WTC11 (cell line): Measurements from ENCODE around the gene ZNF668.

ENCODE experiments used
- ATF3 ChIP-seq: sonication (generic); formaldehyde crosslinking; conservative IDR thresholded peaks from 2 replicates; pipeline ENCODE4 v1.8.1; 2022; ENCODE audit warnings: mild to moderate bottlenecking, missing genetic modification reagents
- ATF6 ChIP-seq: sonication (generic); formaldehyde crosslinking; IDR thresholded peaks from 2 replicates; pipeline ENCODE4 v1.8.1; 2023; ENCODE audit warnings: mild to moderate bottlenecking, missing genetic modification reagents
- CTCF ChIP-seq: fragments of 200-600 bp; IDR thresholded peaks from 2 replicates; pipeline ENCODE4 v1.8.0; 2022; ENCODE audit warnings: antibody characterized with exemption
- GABPB1 ChIP-seq: sonication (generic); formaldehyde crosslinking; IDR thresholded peaks from 2 replicates; pipeline ENCODE4 v1.8.1; 2023; ENCODE audit warnings: mild to moderate bottlenecking, missing genetic modification reagents
- HMGXB4 ChIP-seq: sonication (generic); formaldehyde crosslinking; IDR thresholded peaks from 2 replicates; pipeline ENCODE4 v1.8.1; 2023; ENCODE audit warnings: mild to moderate bottlenecking, moderate library complexity, missing genetic modification reagents
- MAX ChIP-seq: sonication (generic); formaldehyde crosslinking; IDR thresholded peaks from 2 replicates; pipeline ENCODE4 v1.8.0; 2022; ENCODE audit warnings: mild to moderate bottlenecking, missing genetic modification reagents
- NFYB ChIP-seq: sonication (generic); formaldehyde crosslinking; conservative IDR thresholded peaks from 2 replicates; pipeline ENCODE4 v1.8.0; 2022; ENCODE audit warnings: low read depth, missing genetic modification reagents
- USF2 ChIP-seq: sonication (generic); formaldehyde crosslinking; IDR thresholded peaks from 2 replicates; pipeline ENCODE4 v1.8.1; 2023; ENCODE audit warnings: mild to moderate bottlenecking, missing genetic modification reagents, moderate library complexity
- ZNF232 ChIP-seq: sonication (generic); formaldehyde crosslinking; IDR thresholded peaks from 2 replicates; pipeline ENCODE4 v1.8.0; 2022; ENCODE audit warnings: mild to moderate bottlenecking, missing genetic modification reagents

GRCh38 chr16:31083556-31083955, 9.5 kb upstream of the ZNF668 start:
- TF ChIP-seq CTCF, result no peak
- TF ChIP-seq USF2 (CRISPR knock-in tag), result no peak
- TF ChIP-seq ATF6, result no peak
- no peak for TF ChIP-seq GABPB1
- no peak for TF ChIP-seq HMGXB4
- no peak for TF ChIP-seq ZNF232 (CRISPR knock-in tag)
- no peak for TF ChIP-seq NFYB (CRISPR knock-in tag)
- TF ChIP-seq ATF3 (CRISPR knock-in tag), result no peak
- no peak for TF ChIP-seq MAX
